ENCODE measurements around the gene MIA2. TPM values are rescaled to one million over a fixed set of nuclear protein-coding genes. Genes with fewer than 3 reads are reported as not detected.

Gene MIA2, protein sequence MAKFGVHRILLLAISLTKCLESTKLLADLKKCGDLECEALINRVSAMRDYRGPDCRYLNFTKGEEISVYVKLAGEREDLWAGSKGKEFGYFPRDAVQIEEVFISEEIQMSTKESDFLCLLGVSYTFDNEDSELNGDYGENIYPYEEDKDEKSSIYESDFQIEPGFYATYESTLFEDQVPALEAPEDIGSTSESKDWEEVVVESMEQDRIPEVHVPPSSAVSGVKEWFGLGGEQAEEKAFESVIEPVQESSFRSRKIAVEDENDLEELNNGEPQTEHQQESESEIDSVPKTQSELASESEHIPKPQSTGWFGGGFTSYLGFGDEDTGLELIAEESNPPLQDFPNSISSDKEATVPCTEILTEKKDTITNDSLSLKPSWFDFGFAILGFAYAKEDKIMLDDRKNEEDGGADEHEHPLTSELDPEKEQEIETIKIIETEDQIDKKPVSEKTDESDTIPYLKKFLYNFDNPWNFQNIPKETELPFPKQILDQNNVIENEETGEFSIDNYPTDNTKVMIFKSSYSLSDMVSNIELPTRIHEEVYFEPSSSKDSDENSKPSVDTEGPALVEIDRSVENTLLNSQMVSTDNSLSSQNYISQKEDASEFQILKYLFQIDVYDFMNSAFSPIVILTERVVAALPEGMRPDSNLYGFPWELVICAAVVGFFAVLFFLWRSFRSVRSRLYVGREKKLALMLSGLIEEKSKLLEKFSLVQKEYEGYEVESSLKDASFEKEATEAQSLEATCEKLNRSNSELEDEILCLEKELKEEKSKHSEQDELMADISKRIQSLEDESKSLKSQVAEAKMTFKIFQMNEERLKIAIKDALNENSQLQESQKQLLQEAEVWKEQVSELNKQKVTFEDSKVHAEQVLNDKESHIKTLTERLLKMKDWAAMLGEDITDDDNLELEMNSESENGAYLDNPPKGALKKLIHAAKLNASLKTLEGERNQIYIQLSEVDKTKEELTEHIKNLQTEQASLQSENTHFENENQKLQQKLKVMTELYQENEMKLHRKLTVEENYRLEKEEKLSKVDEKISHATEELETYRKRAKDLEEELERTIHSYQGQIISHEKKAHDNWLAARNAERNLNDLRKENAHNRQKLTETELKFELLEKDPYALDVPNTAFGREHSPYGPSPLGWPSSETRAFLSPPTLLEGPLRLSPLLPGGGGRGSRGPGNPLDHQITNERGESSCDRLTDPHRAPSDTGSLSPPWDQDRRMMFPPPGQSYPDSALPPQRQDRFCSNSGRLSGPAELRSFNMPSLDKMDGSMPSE (N-terminal part only)
- polyA plus RNA-seq, result 17.0 and 29.5 TPM in 2 replicates

GRCh38 chr14:39233680-39234326 lies at the start of gene MIA2:
Gene MIA2, plus strand, starts transcription at chr14:39233915. Its CDS starts 200 bp downstream, at chr14:39234115.

GRCh38 chr14:39432179-39432618 lies 198.5 kb downstream of the MIA2 start, which contains the start of gene FBXO33:
Gene FBXO33, minus strand, starts transcription at chr14:39432433. Its CDS starts 271 bp downstream, at chr14:39432162.

Other genes with a start within 250 kb of the MIA2 start
- 65.2 and 67.4 TPM in 2 replicates for gene SEC23A, start 130.7 kb upstream of the MIA2 start, polyA plus RNA-seq
- gene GEMIN2, start 119.6 kb upstream of the MIA2 start, polyA plus RNA-seq, result 26.4 and 47.0 TPM in 2 replicates
- gene TRAPPC6B, start 63.6 kb upstream of the MIA2 start, polyA plus RNA-seq, result 44.5 and 58.3 TPM in 2 replicates
- gene PNN, start 58.7 kb upstream of the MIA2 start, polyA plus RNA-seq, result 38.4 and 55.9 TPM in 2 replicates
- 18.0 and 23.5 TPM in 2 replicates for gene FBXO33, start 198.5 kb downstream of the MIA2 start, polyA plus RNA-seq